HL-60 (cell line): ENCODE data around the gene RENBP.

Experiments used
- DNase-seq, 2 experiments: peaks; one replicate each; pipeline ENCODE4 v3.0.0-alpha.2; 2010 to 2020; ENCODE audit warnings: low read depth in 1 of 2, low spot score in 1 of 2
- H3K27ac ChIP-seq: fragments of 250-450 bp; sonication (Bioruptor Pico); replicated peaks from 2 replicates; pipeline ENCODE4 v1.5.1; 2020; ENCODE audit warnings: mild to moderate bottlenecking, moderate library complexity
- H3K27me3 ChIP-seq: fragments of 250-450 bp; sonication (Bioruptor Pico); 2 replicates; pipeline ENCODE4 v1.5.1; 2021; ENCODE audit warnings: mild to moderate bottlenecking, moderate library complexity; ENCODE audit not compliant: insufficient read depth, poor library complexity, severe bottlenecking
- H3K4me3 ChIP-seq: replicated peaks from 2 replicates; pipeline ENCODE4 v1.5.1; 2011; ENCODE audit warnings: mild to moderate bottlenecking, control low read depth, low read length; ENCODE audit not compliant: insufficient read depth
- CTCF ChIP-seq: IDR thresholded peaks from one replicate; pipeline ENCODE4 v1.5.1; 2011; ENCODE audit warnings: low read length, control low read depth, inconsistent platforms; ENCODE audit not compliant: insufficient read depth
- GABPA ChIP-seq: IDR thresholded peaks from 2 replicates; pipeline ENCODE4 v1.6.1; 2012; ENCODE audit warnings: low read depth
- POLR2AphosphoS5 ChIP-seq: IDR thresholded peaks from 2 replicates; pipeline ENCODE4 v1.6.1; 2012; ENCODE audit warnings: low read depth
- SPI1 ChIP-seq: IDR thresholded peaks from 2 replicates; pipeline ENCODE4 v1.6.1; 2012; ENCODE audit warnings: low read depth, mild to moderate bottlenecking, borderline replicate concordance
- TF ChIP-seq, protein P1 (sequence below): IDR thresholded peaks from 2 replicates; pipeline ENCODE4 v1.6.1; 2012; ENCODE audit warnings: low read depth; ENCODE audit not compliant: insufficient replicate concordance

RENBP gene

GRCh38 chrX:153991013-153991580 lies 46.7 kb upstream of the RENBP start:
- Histone ChIP-seq H3K4me3 (no peak overlapping the region), H3K27me3 (no peaks in the 10 kb centered on the region), H3K27ac (no peak overlapping the region)
- DNase-seq: no peak
- no peak for TF ChIP-seq SPI1

- Histone ChIP-seq H3K27ac (no peak overlapping the region), H3K27me3 (no peaks in the 10 kb centered on the region), H3K4me3 (no peak overlapping the region)
- DNase-seq: no peak
- TF ChIP-seq SPI1 (no peak), POLR2AphosphoS5 (no peak), CTCF (no peak), GABPA (no peak)
- TF ChIP-seq, protein P1, sequence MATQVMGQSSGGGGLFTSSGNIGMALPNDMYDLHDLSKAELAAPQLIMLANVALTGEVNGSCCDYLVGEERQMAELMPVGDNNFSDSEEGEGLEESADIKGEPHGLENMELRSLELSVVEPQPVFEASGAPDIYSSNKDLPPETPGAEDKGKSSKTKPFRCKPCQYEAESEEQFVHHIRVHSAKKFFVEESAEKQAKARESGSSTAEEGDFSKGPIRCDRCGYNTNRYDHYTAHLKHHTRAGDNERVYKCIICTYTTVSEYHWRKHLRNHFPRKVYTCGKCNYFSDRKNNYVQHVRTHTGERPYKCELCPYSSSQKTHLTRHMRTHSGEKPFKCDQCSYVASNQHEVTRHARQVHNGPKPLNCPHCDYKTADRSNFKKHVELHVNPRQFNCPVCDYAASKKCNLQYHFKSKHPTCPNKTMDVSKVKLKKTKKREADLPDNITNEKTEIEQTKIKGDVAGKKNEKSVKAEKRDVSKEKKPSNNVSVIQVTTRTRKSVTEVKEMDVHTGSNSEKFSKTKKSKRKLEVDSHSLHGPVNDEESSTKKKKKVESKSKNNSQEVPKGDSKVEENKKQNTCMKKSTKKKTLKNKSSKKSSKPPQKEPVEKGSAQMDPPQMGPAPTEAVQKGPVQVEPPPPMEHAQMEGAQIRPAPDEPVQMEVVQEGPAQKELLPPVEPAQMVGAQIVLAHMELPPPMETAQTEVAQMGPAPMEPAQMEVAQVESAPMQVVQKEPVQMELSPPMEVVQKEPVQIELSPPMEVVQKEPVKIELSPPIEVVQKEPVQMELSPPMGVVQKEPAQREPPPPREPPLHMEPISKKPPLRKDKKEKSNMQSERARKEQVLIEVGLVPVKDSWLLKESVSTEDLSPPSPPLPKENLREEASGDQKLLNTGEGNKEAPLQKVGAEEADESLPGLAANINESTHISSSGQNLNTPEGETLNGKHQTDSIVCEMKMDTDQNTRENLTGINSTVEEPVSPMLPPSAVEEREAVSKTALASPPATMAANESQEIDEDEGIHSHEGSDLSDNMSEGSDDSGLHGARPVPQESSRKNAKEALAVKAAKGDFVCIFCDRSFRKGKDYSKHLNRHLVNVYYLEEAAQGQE: no peak
Observed at GRCh38 chrX:153989973-153990655, 45.7 kb upstream of the RENBP start.

DNA sequence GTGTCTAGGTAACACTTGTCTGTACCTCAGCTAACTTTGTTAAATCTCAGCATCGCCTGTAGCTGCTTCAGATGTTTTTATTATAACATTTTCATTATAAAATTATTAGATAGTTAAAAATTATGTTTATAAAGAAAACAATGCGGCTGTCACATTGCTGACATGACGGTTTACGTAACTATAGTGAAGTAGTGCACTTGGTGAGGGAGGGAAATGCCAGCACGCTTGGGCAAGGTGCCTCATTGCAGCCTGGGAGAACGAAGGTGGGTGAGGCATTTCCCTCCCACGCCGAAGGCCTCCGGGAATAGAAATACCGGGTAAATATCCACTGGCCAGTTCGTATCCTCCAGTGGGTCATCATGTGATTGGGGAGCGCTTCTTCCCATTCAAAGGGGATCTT lies 44.0 kb upstream of the RENBP start:
- Histone ChIP-seq H3K4me3 (no peak overlapping the region), H3K27me3 (no peaks in the 10 kb centered on the region), H3K27ac (no peak overlapping the region)
- DNase-seq: no peak
- TF ChIP-seq, protein P1: no peak
- TF ChIP-seq POLR2AphosphoS5 (no peak), GABPA (no peak), SPI1 (no peak), CTCF (no peak)

DNA sequence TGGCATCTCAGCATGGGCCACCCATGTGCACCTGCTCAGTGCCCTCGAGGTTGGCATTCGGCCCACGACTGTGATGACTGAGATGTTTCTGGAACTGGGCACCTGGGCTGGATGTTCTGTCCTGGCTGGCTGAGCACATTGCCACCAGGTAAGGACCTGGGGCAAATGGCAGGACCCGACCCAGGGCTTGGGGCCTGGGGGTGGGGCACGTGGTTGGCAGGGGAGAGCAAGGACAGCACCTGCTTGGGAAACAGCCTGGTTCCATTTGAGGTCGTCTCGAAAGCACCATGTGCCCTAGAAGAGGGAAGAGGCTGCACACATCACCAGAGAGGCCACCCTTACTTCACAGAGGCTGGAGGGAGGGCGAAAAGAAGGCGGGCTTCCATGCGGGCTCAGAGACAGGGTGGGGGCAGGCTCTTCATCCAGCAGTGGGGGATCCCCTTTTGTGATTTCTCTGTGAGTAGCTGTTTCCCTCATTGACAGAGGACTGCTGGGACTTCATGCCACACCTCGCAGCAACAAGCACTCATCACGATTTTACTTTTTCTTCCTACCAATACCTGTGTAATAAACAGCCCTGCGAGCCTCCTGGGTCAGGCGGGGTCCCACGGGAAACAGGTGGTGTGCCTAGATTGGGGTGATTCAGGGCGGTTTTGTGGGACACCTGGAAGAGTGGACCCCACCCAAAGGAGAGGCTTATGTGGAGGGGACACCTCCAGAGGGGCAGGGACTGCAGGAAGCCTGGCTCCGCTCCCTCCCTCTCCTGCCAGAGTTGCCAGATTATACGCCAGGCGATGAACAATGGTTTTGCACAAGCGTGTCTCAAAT lies 40.1 kb upstream of the RENBP start:
- DNase-seq: peak in 1 of 2 experiments; percentile 65
- no peak overlapping the region for H3K4me3 ChIP-seq
- no peaks in the 10 kb centered on the region for H3K27me3 ChIP-seq
- TF ChIP-seq POLR2AphosphoS5: 0 out of 2 replicates have a peak, but pooled peaks have one; percentile 24
- no peak for TF ChIP-seq CTCF
- H3K27ac ChIP-seq: peak overlapping the region; percentile 89
